8988T (cell line): ENCODE measurements around the gene RNF151.

ENCODE experiments used
- DNase-seq: peaks from one replicate; pipeline ENCODE4 v3.0.0; 2011

The RNF151 gene

DNA sequence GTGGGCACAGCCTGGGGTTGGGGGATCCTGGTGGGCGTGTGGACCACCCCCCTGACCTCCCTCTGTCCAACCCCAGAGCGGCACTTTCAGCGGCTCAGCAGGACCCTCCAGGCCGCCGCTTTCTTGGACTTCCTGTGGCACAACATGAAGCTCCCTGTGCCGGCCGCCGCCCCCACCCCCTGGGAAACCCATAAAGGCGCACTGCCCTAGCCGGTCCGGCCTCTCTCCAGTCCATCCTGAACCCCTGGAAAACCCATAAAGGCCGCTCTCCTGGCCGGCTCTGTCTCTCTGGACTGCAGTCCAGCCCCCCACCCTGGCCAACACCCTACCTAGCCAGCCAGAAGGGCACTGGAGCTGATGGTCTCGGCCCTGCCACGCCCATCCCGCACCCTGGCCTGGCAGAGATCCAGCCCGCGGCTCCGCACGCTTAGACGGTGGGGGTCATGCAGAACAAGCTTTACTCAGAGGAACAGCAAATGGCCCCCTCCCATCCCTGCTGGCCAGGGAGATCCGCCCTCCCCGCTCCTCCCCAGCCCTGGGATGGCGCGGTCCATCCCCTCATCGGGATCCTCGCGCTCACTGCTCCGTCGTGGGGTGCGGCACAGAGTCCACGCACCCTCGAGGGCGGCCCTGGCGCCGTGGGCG lies 11.9 kb downstream of the RNF151 start:
- DNase-seq: no peak

- DNase-seq: no peak
Measured at GRCh38 chr16:1979271-1980029, 12.8 kb downstream of the RNF151 start.

- no peak for DNase-seq
Measured at GRCh38 chr16:1980030-1980769, 13.5 kb downstream of the RNF151 start.

GRCh38 chr16:1980770-1981087 lies 14.1 kb downstream of the RNF151 start:
- no peak for DNase-seq

- DNase-seq: no peak
Measured at GRCh38 chr16:1981398-1981836, 14.8 kb downstream of the RNF151 start, which contains the start of gene NOXO1. NOXO1 (minus strand) TSS chr16:1981469; CDS start chr16:1981179, 290 bp downstream.

DNA sequence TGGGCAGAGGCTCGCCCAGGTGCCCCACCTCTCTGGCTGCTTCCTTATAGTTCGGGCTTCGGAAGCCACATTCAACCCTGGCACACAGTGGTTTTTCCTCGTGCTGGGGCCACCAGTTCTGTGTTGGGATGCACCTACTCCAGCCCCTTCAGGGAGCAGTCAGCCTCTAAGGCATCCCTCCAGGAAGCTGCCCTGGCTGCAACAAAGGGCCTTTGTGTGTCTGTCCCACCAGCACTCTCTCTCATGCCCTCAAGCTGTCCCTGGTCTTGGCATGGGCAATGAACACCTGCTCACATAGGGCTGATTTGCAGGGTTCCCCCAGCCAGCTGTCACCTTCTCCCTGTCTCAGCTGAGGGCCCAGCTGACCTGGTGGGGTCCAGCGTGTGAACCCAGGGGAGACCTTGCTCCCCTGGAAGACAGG lies 15.4 kb downstream of the RNF151 start:
- no peak for DNase-seq

DNA sequence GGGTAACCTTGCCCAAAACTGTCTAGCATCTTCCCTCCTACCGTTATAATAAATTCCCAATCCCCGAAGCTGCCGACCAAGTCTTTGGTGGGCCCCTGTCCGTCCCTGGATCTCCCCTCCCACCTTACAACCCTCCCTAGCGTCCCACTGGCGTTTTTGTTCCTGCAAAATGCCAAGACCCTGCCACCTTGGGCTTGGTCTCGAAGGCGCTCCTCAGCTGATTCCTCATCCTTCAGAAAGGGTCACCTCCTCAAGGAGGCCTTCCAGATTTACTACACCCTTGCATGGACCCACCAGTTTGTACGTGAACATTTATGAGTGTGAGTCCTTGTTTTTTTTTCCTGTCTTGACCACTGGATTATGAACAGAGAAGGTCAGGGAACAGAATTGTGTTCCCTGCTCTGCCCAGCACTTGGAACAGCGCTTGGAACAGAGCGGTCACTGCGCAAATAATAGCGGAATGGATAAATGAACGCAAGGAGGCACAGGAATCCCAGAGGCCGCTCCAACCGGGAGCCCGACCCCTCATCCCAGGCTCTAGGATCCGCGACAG lies 16.4 kb downstream of the RNF151 start:
- DNase-seq: no peak

- DNase-seq: peak; percentile 98
Measured at GRCh38 chr16:1983544-1984346, 17.1 kb downstream of the RNF151 start, which contains the start of gene GFER. GFER (plus strand) TSS chr16:1984193; CDS start chr16:1984219, 26 bp downstream.

DNA sequence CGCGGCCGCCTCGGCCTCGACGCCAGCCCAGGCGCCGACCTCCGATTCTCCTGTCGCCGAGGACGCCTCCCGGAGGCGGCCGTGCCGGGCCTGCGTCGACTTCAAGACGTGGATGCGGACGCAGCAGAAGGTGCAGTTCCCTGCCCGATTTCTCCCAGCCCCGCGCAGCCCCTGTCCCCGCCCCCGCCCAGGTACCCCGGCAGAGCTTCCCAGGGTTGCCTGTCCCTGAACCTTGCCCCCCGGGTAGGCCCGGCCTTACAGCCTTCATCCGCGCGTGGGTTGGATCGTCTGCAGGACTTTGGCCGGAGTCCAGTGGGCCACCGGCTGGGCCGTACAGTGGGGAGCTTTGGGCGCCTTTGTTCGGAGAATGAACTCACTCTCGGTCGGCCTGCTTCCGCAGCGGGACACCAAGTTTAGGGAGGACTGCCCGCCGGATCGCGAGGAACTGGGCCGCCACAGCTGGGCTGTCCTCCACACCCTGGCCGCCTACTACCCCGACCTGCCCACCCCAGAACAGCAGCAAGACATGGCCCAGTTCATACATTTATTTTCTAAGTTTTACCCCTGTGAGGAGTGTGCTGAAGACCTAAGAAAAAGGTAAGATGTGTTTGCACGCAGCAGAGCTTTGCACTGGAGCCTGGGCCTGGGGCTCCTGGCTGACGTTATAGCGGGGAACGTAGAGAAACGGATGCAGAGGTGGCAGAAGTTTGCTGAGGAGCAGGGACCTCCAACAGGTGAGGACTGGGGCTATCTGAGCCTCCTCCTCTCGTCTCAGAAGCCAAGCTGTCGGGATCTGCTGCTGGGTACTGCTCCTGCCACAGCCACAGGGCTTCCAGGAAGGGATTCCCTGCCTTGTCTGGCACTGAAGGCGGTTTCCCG lies 17.9 kb downstream of the RNF151 start:
- no peak for DNase-seq

DNA sequence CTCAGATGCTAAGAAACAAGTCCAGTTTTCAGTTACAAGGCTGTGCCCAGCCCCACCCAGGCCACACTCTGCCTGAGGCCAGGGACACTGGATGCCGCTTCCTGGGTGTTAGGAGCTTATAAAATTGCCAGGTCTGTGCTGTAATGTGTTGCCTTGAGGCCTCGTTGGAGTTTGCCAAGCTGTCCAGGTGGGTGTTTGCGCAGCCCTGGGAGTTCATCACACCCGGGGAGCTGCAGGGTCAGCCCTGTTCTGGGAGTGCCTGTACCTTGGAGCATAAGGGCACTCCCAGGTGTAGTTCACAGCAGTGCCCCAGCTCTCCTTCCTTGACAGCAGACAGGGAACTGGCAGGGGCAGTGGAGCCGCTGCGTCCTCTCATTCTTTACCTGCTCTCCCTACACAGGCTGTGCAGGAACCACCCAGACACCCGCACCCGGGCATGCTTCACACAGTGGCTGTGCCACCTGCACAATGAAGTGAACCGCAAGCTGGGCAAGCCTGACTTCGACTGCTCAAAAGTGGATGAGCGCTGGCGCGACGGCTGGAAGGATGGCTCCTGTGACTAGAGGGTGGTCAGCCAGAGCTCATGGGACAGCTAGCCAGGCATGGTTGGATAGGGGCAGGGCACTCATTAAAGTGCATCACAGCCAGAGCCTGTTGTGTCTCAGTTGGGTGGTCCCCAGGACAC lies 19.0 kb downstream of the RNF151 start:
- DNase-seq: no peak

- DNase-seq: no peak
Measured at GRCh38 chr16:1987198-1987597, 20.5 kb downstream of the RNF151 start.

- no peak for DNase-seq
Measured at GRCh38 chr16:1989209-1990100, 22.8 kb downstream of the RNF151 start, which contains the start of gene SYNGR3. SYNGR3 (plus strand) TSS chr16:1989970; CDS start chr16:1990103, 133 bp downstream.

DNA sequence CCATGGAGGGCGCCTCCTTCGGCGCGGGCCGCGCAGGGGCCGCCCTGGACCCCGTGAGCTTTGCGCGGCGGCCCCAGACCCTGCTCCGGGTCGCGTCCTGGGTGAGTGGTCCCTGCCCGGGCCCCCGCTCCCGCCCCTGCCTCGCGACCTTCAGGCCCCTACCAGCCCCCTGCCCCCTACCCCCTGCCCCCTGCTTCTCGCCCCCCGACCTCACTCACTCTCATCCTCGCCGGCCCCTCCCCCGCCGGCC lies 23.4 kb downstream of the RNF151 start:
- DNase-seq: no peak

- DNase-seq: no peak
Measured at GRCh38 chr16:1990351-1991134, 23.9 kb downstream of the RNF151 start.

- no peak for DNase-seq
Measured at GRCh38 chr16:1991135-1991551, 24.5 kb downstream of the RNF151 start.

- no peak for DNase-seq
Measured at GRCh38 chr16:1991588-1991947, 24.9 kb downstream of the RNF151 start.

DNA sequence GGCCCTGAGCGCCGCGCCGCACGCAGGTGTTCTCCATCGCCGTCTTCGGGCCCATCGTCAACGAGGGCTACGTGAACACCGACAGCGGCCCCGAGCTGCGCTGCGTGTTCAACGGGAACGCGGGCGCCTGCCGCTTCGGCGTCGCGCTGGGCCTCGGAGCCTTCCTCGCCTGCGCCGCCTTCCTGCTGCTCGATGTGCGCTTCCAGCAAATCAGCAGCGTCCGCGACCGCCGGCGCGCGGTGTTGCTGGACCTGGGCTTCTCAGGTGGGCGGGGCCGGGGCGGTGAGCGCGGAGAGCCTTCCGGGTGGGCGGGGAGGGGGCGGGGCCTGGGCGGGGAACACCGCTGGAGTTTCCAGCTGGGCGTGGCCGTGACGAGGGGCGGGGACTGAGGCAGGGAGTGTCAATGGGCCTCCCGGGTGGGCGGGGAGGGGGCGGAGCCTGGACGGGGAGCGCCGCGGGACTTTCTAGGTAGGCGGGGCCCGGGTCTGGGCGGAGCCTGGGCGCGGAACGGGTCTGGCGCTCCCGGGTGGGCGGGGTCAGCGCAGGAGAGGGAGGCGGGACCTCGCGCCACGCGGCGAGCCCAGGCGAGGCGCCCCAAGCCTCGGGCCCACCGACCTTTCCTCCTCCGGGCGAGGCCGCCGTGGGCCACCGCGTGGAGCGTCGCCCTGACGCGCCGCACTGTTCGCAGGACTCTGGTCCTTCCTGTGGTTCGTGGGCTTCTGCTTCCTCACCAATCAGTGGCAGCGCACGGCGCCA lies 25.5 kb downstream of the RNF151 start:
- peak; percentile 75 for DNase-seq

GRCh38 chr16:1992704-1993317 lies 26.2 kb downstream of the RNF151 start:
- DNase-seq: no peak
